Vagina (tissue), 2 donors: ENCODE measurements around the gene KCNK1.

Experiments used
- CTCF ChIP-seq, 3 experiments: fragments of 450-650 bp in 2 of 3; fragments of 200-600 bp in 1 of 3; sonication (generic) in 1 of 3; IDR thresholded peaks; one replicate each; pipeline ENCODE4 v1.5.1; 2017 to 2019; ENCODE audit warnings: antibody characterized with exemption in 3 of 3, mild to moderate bottlenecking in 2 of 3, moderate library complexity in 2 of 3
- POLR2A ChIP-seq, 2 donors: fragments of 450-650 bp; IDR thresholded peaks; one replicate each; pipeline ENCODE4 v1.6.1; 2017; ENCODE audit warnings: antibody characterized with exemption in 2 of 2, mild to moderate bottlenecking in 2 of 2, moderate library complexity in 2 of 2
- POLR2AphosphoS5 ChIP-seq, 2 donors: sonication (generic); formaldehyde crosslinking; IDR thresholded peaks; one replicate each; pipeline ENCODE4 v1.9.0; 2017; ENCODE audit warnings: antibody characterized with exemption in 2 of 2, mild to moderate bottlenecking in 2 of 2, low read depth in 1 of 2; ENCODE audit not compliant: insufficient read depth in 1 of 2

GRCh38 chr1:233677690-233678354, 63.9 kb downstream of the KCNK1 start:
- TF ChIP-seq POLR2AphosphoS5 (IDR thresholded peaks at IDR 0.05; ENCODE audit: insufficient read depth in 1 of 2, low read depth in 1 of 2) (no peak), CTCF (IDR thresholded peaks at IDR 0.05) (no peak), POLR2A (IDR thresholded peaks at IDR 0.05) (no peak)
